Endothelial cell of umbilical vein (primary cell): ENCODE results near the gene KIAA0753. TPM values are rescaled to one million over a fixed set of nuclear protein-coding genes. Genes with fewer than 3 reads are reported as not detected.

Experiments used
- BruUV-seq: library from RNA; stranded (reverse); fragments of 400-500 nt; replicated peaks from 2 replicates; lab custom pipeline; 2021; lab: Mats Ljungman, UMichigan
- CTCF ChIA-PET: fragments of 300-600, 350-600 bp; sonication (Branson Sonifier 250); formaldehyde crosslinking; loops from one replicate; lab custom pipeline; 2021; ENCODE audit warnings: antibody characterized with exemption, inconsistent platforms; lab: Charles Lee
- POLR2A ChIA-PET: fragments of 300-600, 350-600 bp; sonication (Branson Sonifier 250); formaldehyde crosslinking; loops from one replicate; lab custom pipeline; 2021; ENCODE audit warnings: antibody characterized with exemption, inconsistent platforms; lab: Charles Lee
- DNase-seq: peaks from one replicate; pipeline ENCODE4 v3.0.0-alpha.2; 2011; ENCODE audit warnings: low read depth, low spot score
- FAIRE-seq: peaks from 2 replicates; lab custom pipeline; 2011; peaks lifted over from hg19 to GRCh38; lab: Jason Lieb, UNC
- H2AFZ ChIP-seq: 2 replicates; pipeline ENCODE4 v1.6.0; 2012; ENCODE audit warnings: low read depth, low read length, control low read depth, inconsistent platforms
- H3K27ac ChIP-seq: 2 replicates; pipeline ENCODE4 v1.5.1; 2011; ENCODE audit warnings: low read depth, mild to moderate bottlenecking, control low read depth, low read length, moderate library complexity; ENCODE audit not compliant: insufficient read depth
- H3K27me3 ChIP-seq, 2 experiments: 2 replicates each; pipeline versions ENCODE4 v1.6.0 to v1.6.1; 2011; ENCODE audit warnings: low read length in 2 of 2, mixed read lengths in 1 of 2; ENCODE audit not compliant: control insufficient read depth in 2 of 2, insufficient read depth in 2 of 2
- H3K36me3 ChIP-seq, 2 experiments: 2 replicates in 1 of 2; 3 replicates in 1 of 2; pipeline ENCODE4 v1.5.1; 2011; ENCODE audit warnings: low read length in 2 of 2, mild to moderate bottlenecking in 1 of 2, moderate library complexity in 1 of 2; ENCODE audit not compliant: control insufficient read depth in 2 of 2, insufficient read depth in 2 of 2; ENCODE audit errors: extremely low read depth in 1 of 2
- H3K4me1 ChIP-seq: 3 replicates; pipeline ENCODE4 v1.5.1; 2011; ENCODE audit warnings: mild to moderate bottlenecking, low read length; ENCODE audit not compliant: control insufficient read depth, insufficient read depth; ENCODE audit errors: extremely low read depth
- H3K4me2 ChIP-seq: 2 replicates; pipeline ENCODE4 v1.6.1; 2011; ENCODE audit warnings: low read length, control low read depth, mixed read lengths; ENCODE audit not compliant: insufficient read depth
- H3K4me3 ChIP-seq, 3 experiments: fragments of 200-600 bp in 1 of 3; sonication (generic), shearing (Covaris generic) in 1 of 3; replicated peaks in 1 of 3; 2 replicates each; pipeline ENCODE4 v1.5.1; 2011 to 2016; ENCODE audit warnings: control low read depth in 3 of 3, low read length in 3 of 3, mild to moderate bottlenecking in 2 of 3, inconsistent platforms in 1 of 3, low read depth in 1 of 3, moderate library complexity in 1 of 3; ENCODE audit not compliant: insufficient read depth in 1 of 3
- H3K79me2 ChIP-seq: 2 replicates; pipeline ENCODE4 v1.6.0; 2012; ENCODE audit warnings: low read length, inconsistent platforms; ENCODE audit not compliant: control insufficient read depth, insufficient read depth
- H3K9ac ChIP-seq: replicated peaks from 2 replicates; pipeline ENCODE3; 2011; ENCODE audit warnings: low read length, control low read depth; ENCODE audit not compliant: insufficient read depth; ENCODE audit errors: extremely low read depth
- H3K9me1 ChIP-seq: replicated peaks from 3 replicates; pipeline ENCODE4 v1.6.0; 2011; ENCODE audit warnings: mild to moderate bottlenecking, low read length; ENCODE audit not compliant: control insufficient read depth, insufficient read depth; ENCODE audit errors: extremely low read depth
- H3K9me3 ChIP-seq: replicated peaks from 2 replicates; pipeline ENCODE4 v1.5.1; 2012; ENCODE audit warnings: low read length, inconsistent platforms; ENCODE audit not compliant: control insufficient read depth, insufficient read depth
- H4K20me1 ChIP-seq: replicated peaks from 2 replicates; pipeline ENCODE3; 2011; ENCODE audit warnings: mild to moderate bottlenecking, low read length; ENCODE audit not compliant: control insufficient read depth, insufficient read depth; ENCODE audit errors: extremely low read depth
- EZH2 ChIP-seq: IDR thresholded peaks from 2 replicates; pipeline ENCODE4 v1.6.1; 2012; ENCODE audit warnings: borderline replicate concordance, low read depth, mild to moderate bottlenecking, moderate library complexity, low read length, inconsistent platforms; ENCODE audit not compliant: severe bottlenecking
- FOS ChIP-seq: IDR thresholded peaks from 2 replicates; pipeline ENCODE4 v1.6.1; 2011; ENCODE audit warnings: mild to moderate bottlenecking, low read length, moderate library complexity, borderline replicate concordance; ENCODE audit not compliant: insufficient read depth
- GATA2 ChIP-seq: IDR thresholded peaks from 2 replicates; pipeline ENCODE4 v1.7.0; 2011; ENCODE audit warnings: low read depth, mild to moderate bottlenecking, moderate library complexity, mixed read lengths, low read length; ENCODE audit not compliant: insufficient read length, insufficient read depth
- JUN ChIP-seq: IDR thresholded peaks from 2 replicates; pipeline ENCODE4 v1.6.1; 2011; ENCODE audit warnings: borderline replicate concordance, low read depth; ENCODE audit not compliant: insufficient read length, insufficient read depth
- MYC ChIP-seq: IDR thresholded peaks from one replicate; pipeline ENCODE4 v1.6.1; 2011; ENCODE audit warnings: mild to moderate bottlenecking, low read depth, low read length
- POLR2A ChIP-seq: IDR thresholded peaks from 2 replicates; pipeline ENCODE4 v1.6.1; 2012; ENCODE audit warnings: low read depth, mild to moderate bottlenecking, control low read depth, low read length
- POLR2AphosphoS5 ChIP-seq: IDR thresholded peaks from 2 replicates; pipeline ENCODE4 v1.6.1; 2012; ENCODE audit warnings: low read depth, mild to moderate bottlenecking, control low read depth, low read length, moderate library complexity; ENCODE audit not compliant: insufficient read depth
- dilution Hi-C: fragments of 300-500 bp; cut with MboI; formaldehyde crosslinking; loops from one replicate; pipeline ENCODE4 v1.15.0; 2019; ENCODE audit warnings: low sequenced_read_pairs; ENCODE audit not compliant: extremely low pct_ligation_motif_present
- intact Hi-C: fragments of 100-400 bp; cut with micrococcal nuclease; formaldehyde crosslinking; loops from one replicate; pipeline ENCODE4 v1.10.0; 2022
- polyA plus RNA-seq, 4 experiments: library from polyadenylated mRNA; depleted of rRNA in 3 of 4; stranded (reverse) in 3 of 4; unstranded in 1 of 4; fragments of >200 nt; gene quantifications; 2 replicates each; pipeline versions ENCODE4 v1.2.1 to v1.2.3, GENCODE V29; 2011 to 2012; ENCODE audit warnings: missing spikeins in 1 of 4
- total RNA-seq: library from RNA; stranded (reverse); gene quantifications from 2 replicates; pipeline ENCODE4 v1.2.3, GENCODE V29; 2021
- TF ChIP-seq, protein P1 (sequence below), 2 donors: IDR thresholded peaks; 1 replicate in 1 of 2; 2 replicates in 1 of 2; pipeline ENCODE4 v1.5.1; 2011; ENCODE audit warnings: low read length in 2 of 2, mild to moderate bottlenecking in 2 of 2, moderate library complexity in 2 of 2, control low read depth in 1 of 2, inconsistent platforms in 1 of 2, low read depth in 1 of 2; ENCODE audit not compliant: insufficient read depth in 1 of 2; ENCODE audit errors: extremely low read depth in 1 of 2
- TF ChIP-seq, protein P2 (sequence below): IDR thresholded peaks from 2 replicates; pipeline ENCODE4 v1.6.1; 2011; ENCODE audit not compliant: insufficient read depth, insufficient read length

Gene KIAA0753
- total and polyA plus RNA-seq, 2 donors (not counting 3 experiments of a cell fraction or from before 2014, with no cell fraction given): 5.3 to 23.9 TPM

DNA sequence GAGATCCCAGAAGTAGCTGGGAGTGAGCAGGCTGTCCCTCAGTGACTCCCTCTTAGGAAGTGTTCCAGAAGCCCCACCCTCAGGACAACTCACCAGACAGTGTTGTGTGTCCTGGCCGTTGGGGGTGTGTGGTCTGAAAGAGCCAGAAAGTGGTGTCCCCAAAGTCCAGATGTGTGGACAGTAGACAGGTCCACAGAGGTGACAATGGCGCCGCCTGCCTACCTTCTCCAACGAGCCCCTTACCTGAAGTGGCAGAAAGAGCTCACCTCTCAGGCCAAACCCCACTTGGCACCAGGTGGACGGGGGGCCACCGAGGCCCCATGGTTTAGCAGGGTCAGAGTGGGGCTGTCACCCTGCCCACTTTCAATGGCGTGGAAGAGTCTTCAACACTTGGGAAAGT, 30.9 kb upstream of the KIAA0753 start:
- CTCF ChIA-PET: interaction anchor here (0.6 to 3.3 kb wide), 2 partner anchors 239 to 333 kb away, joined by 3 to 9 read pairs; no protein-coding TSS in a partner anchor
- no peaks in the 10 kb centered on the region for H3K36me3 ChIP-seq
- intact Hi-C loops: no loop called here

DNA sequence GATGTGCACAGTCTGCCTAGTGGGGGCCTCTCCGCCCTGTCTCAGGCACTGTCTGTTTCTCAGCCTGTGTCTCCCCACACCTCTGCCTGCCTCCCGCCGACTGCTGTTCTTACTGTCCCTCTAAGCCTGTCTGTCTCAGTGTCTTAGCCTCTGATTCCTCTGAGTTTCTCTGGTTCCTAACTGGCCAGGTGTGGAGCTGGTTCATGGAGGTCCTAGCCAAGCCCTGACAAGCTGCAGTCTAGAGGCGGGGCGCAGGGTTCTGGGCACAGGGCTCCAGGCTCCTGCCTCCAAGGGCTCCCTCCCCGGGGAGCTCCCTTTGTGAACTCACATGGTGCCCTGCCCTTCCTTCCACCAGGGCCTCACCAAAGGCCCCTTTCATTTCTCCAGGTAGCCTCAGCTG, 30.5 kb upstream of the KIAA0753 start:
- BruUV-seq: no TSS peak
- TF ChIP-seq POLR2A: no peak
- TF ChIP-seq JUN: no peak
- TF ChIP-seq, protein P1, sequence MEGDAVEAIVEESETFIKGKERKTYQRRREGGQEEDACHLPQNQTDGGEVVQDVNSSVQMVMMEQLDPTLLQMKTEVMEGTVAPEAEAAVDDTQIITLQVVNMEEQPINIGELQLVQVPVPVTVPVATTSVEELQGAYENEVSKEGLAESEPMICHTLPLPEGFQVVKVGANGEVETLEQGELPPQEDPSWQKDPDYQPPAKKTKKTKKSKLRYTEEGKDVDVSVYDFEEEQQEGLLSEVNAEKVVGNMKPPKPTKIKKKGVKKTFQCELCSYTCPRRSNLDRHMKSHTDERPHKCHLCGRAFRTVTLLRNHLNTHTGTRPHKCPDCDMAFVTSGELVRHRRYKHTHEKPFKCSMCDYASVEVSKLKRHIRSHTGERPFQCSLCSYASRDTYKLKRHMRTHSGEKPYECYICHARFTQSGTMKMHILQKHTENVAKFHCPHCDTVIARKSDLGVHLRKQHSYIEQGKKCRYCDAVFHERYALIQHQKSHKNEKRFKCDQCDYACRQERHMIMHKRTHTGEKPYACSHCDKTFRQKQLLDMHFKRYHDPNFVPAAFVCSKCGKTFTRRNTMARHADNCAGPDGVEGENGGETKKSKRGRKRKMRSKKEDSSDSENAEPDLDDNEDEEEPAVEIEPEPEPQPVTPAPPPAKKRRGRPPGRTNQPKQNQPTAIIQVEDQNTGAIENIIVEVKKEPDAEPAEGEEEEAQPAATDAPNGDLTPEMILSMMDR (IDR thresholded peaks at IDR 0.05; ENCODE audit: extremely low read depth in 1 of 2, insufficient read depth in 1 of 2, low read depth in 1 of 2, low read length in 2 of 2): no peak
- no peak for TF ChIP-seq EZH2
- TF ChIP-seq FOS: no peak
- TF ChIP-seq MYC: no peak
- TF ChIP-seq POLR2AphosphoS5: no peak
- no peak for TF ChIP-seq GATA2
- TF ChIP-seq, protein P2, sequence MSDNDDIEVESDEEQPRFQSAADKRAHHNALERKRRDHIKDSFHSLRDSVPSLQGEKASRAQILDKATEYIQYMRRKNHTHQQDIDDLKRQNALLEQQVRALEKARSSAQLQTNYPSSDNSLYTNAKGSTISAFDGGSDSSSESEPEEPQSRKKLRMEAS: no peak
- H3K4me3 ChIP-seq: no peak overlapping the region
- intact Hi-C loops (no loop called here), dilution Hi-C loops (no loop called here)
- CTCF ChIA-PET: interaction anchor here (0.6 to 3.3 kb wide), 2 partner anchors 240 to 333 kb away, joined by 3 to 9 read pairs; no protein-coding TSS in a partner anchor
- no peak overlapping the region for H2AFZ ChIP-seq
- no peak overlapping the region for H3K4me2 ChIP-seq
- no peaks in the 10 kb centered on the region for H4K20me1 ChIP-seq
- POLR2A ChIA-PET: no interaction called here
- no peak overlapping the region for H3K27ac ChIP-seq
- no peak for DNase-seq
- no peak for FAIRE-seq
- no peaks in the 10 kb centered on the region for H3K9me1 ChIP-seq
- H3K4me1 ChIP-seq: no peaks in the 10 kb centered on the region
- H3K79me2 ChIP-seq: no peaks in the 10 kb centered on the region
- peaks cover 0 to 2% of the 10 kb centered on the region in 2 experiments for H3K27me3 ChIP-seq
- no peaks in the 10 kb centered on the region for H3K9me3 ChIP-seq
- no peak overlapping the region for H3K9ac ChIP-seq
- H3K36me3 ChIP-seq: no peaks in the 10 kb centered on the region

More for the DNA sequence above, 30.9 kb upstream of the KIAA0753 start:
- Histone ChIP-seq H3K79me2 (no peaks in the 10 kb centered on the region), H3K9me1 (no peaks in the 10 kb centered on the region), H2AFZ (no peak overlapping the region), H3K4me2 (no peak overlapping the region), H3K4me1 (no peaks in the 10 kb centered on the region), H3K4me3 (no peak overlapping the region), H3K27me3 (peaks cover 0 to 2% of the 10 kb centered on the region in 2 experiments), H4K20me1 (no peaks in the 10 kb centered on the region), H3K27ac (no peak overlapping the region), H3K9me3 (no peaks in the 10 kb centered on the region), H3K9ac (no peak overlapping the region)
- TF ChIP-seq MYC (no peak), JUN (no peak), POLR2AphosphoS5 (no peak)
- no TSS peak for BruUV-seq
- DNase-seq (no peak), FAIRE-seq (no peak)
- dilution Hi-C loops: no loop called here
- POLR2A ChIA-PET: no interaction called here
